BLaER1 (cell line): Measurements from ENCODE around the gene KCTD6.

Experiments
- H3K27ac ChIP-seq: shearing (Covaris generic); formaldehyde crosslinking; 2 replicates; pipeline ENCODE4 v1.8.1; 2022
- H3K27me3 ChIP-seq: shearing (Covaris generic); formaldehyde crosslinking; 2 replicates; pipeline ENCODE4 v1.8.1; 2022
- H3K36me3 ChIP-seq: shearing (Covaris generic); formaldehyde crosslinking; 2 replicates; pipeline ENCODE4 v1.8.1; 2022
- H3K4me1 ChIP-seq: shearing (Covaris generic); formaldehyde crosslinking; 2 replicates; pipeline ENCODE4 v1.8.1; 2022
- H3K4me2 ChIP-seq: shearing (Covaris generic); formaldehyde crosslinking; 2 replicates; pipeline ENCODE4 v1.8.1; 2022
- H3K4me3 ChIP-seq: shearing (Covaris generic); formaldehyde crosslinking; 2 replicates; pipeline ENCODE4 v1.8.1; 2022
- H3K9ac ChIP-seq: shearing (Covaris generic); formaldehyde crosslinking; 2 replicates; pipeline ENCODE4 v1.8.1; 2022
- H3K9me3 ChIP-seq: shearing (Covaris generic); formaldehyde crosslinking; 2 replicates; pipeline ENCODE4 v1.8.1; 2022
- H4K20me1 ChIP-seq: shearing (Covaris generic); formaldehyde crosslinking; 2 replicates; pipeline ENCODE4 v1.8.1; 2022
- Cebpa-rat ChIP-seq: shearing (Covaris generic); IDR thresholded peaks from 2 replicates; pipeline ENCODE4 v1.8.1; 2022

The KCTD6 gene

GRCh38 chr3:58497097-58497496 lies 5.2 kb downstream of the KCTD6 start:
- Histone ChIP-seq H3K27ac (no peak overlapping the region), H3K9ac (no peak overlapping the region), H4K20me1 (peaks cover 79% of the 10 kb centered on the region), H3K9me3 (no peaks in the 10 kb centered on the region), H3K4me3 (no peak overlapping the region), H3K36me3 (peaks cover 23% of the 10 kb centered on the region), H3K4me1 (peaks cover 52% of the 10 kb centered on the region), H3K4me2 (peak overlapping the region; percentile 5; the same call in 1 of the 2 replicates), H3K27me3 (no peaks in the 10 kb centered on the region)
- no peak for TF ChIP-seq Cebpa-rat

- H3K9ac ChIP-seq: no peak overlapping the region
- H3K36me3 ChIP-seq: peaks cover 23% of the 10 kb centered on the region
- no peak overlapping the region for H3K27ac ChIP-seq
- H3K4me2 ChIP-seq: peak overlapping the region; percentile 57
- peaks cover 30% of the 10 kb centered on the region for H4K20me1 ChIP-seq
- H3K4me1 ChIP-seq: peaks cover 20% of the 10 kb centered on the region
- H3K9me3 ChIP-seq: no peaks in the 10 kb centered on the region
- no peak overlapping the region for H3K4me3 ChIP-seq
- H3K27me3 ChIP-seq: no peaks in the 10 kb centered on the region
- no peak for TF ChIP-seq Cebpa-rat
Observed at GRCh38 chr3:58502872-58503271, 11.0 kb downstream of the KCTD6 start.

GRCh38 chr3:58507356-58508078 lies 15.6 kb downstream of the KCTD6 start:
- H3K27ac ChIP-seq: no peak overlapping the region
- H3K4me2 ChIP-seq: no peak overlapping the region
- TF ChIP-seq Cebpa-rat: no peak
- peaks cover 8% of the 10 kb centered on the region for H3K4me1 ChIP-seq
- H3K9me3 ChIP-seq: no peaks in the 10 kb centered on the region
- 0 out of 2 replicates have a peak, but pooled peaks cover 8% of the 10 kb centered on the region for H4K20me1 ChIP-seq
- H3K36me3 ChIP-seq: no peaks in the 10 kb centered on the region
- no peak overlapping the region for H3K9ac ChIP-seq
- no peaks in the 10 kb centered on the region for H3K27me3 ChIP-seq
- no peak overlapping the region for H3K4me3 ChIP-seq

- no peaks in the 10 kb centered on the region for H4K20me1 ChIP-seq
- H3K36me3 ChIP-seq: no peaks in the 10 kb centered on the region
- no peak for TF ChIP-seq Cebpa-rat
Observed at GRCh38 chr3:58508437-58508836, 16.5 kb downstream of the KCTD6 start.

GRCh38 chr3:58514405-58514804 lies 22.5 kb downstream of the KCTD6 start:
- H4K20me1 ChIP-seq: no peaks in the 10 kb centered on the region
- H3K4me2 ChIP-seq: no peak overlapping the region

More at GRCh38 chr3:58508437-58508836, 16.5 kb downstream of the KCTD6 start:
- Histone ChIP-seq H3K27ac (no peak overlapping the region), H3K9me3 (no peaks in the 10 kb centered on the region), H3K4me1 (no peaks in the 10 kb centered on the region), H3K9ac (no peak overlapping the region), H3K4me3 (no peak overlapping the region), H3K27me3 (no peaks in the 10 kb centered on the region), H3K4me2 (no peak overlapping the region)

GRCh38 chr3:58518291-58518789 lies 26.4 kb downstream of the KCTD6 start:
- Histone ChIP-seq H3K4me1 (no peaks in the 10 kb centered on the region), H3K9ac (no peak overlapping the region), H3K27ac (no peak overlapping the region), H3K36me3 (no peaks in the 10 kb centered on the region), H3K4me3 (no peak overlapping the region), H3K4me2 (no peak overlapping the region), H3K27me3 (no peaks in the 10 kb centered on the region), H3K9me3 (no peaks in the 10 kb centered on the region), H4K20me1 (no peaks in the 10 kb centered on the region)
- no peak for TF ChIP-seq Cebpa-rat

More at GRCh38 chr3:58514405-58514804, 22.5 kb downstream of the KCTD6 start:
- TF ChIP-seq Cebpa-rat: no peak
- Histone ChIP-seq H3K36me3 (no peaks in the 10 kb centered on the region), H3K9ac (no peak overlapping the region), H3K9me3 (no peaks in the 10 kb centered on the region), H3K27me3 (no peaks in the 10 kb centered on the region), H3K4me3 (no peak overlapping the region), H3K4me1 (no peaks in the 10 kb centered on the region), H3K27ac (no peak overlapping the region)

GRCh38 chr3:58519668-58520402 lies 27.9 kb downstream of the KCTD6 start:
- H3K4me1 ChIP-seq: no peaks in the 10 kb centered on the region
- no peak for TF ChIP-seq Cebpa-rat
- H4K20me1 ChIP-seq: no peaks in the 10 kb centered on the region
- no peak overlapping the region for H3K4me2 ChIP-seq
- no peak overlapping the region for H3K4me3 ChIP-seq
- no peaks in the 10 kb centered on the region for H3K36me3 ChIP-seq
- H3K27ac ChIP-seq: no peak overlapping the region
- no peaks in the 10 kb centered on the region for H3K27me3 ChIP-seq
- no peaks in the 10 kb centered on the region for H3K9me3 ChIP-seq
- no peak overlapping the region for H3K9ac ChIP-seq

- H3K36me3 ChIP-seq: no peaks in the 10 kb centered on the region
- H3K4me3 ChIP-seq: no peak overlapping the region
- no peak overlapping the region for H3K4me2 ChIP-seq
- no peaks in the 10 kb centered on the region for H3K4me1 ChIP-seq
- H3K27me3 ChIP-seq: no peaks in the 10 kb centered on the region
- TF ChIP-seq Cebpa-rat: no peak
- no peaks in the 10 kb centered on the region for H4K20me1 ChIP-seq
- no peaks in the 10 kb centered on the region for H3K9me3 ChIP-seq
- H3K9ac ChIP-seq: no peak overlapping the region
- no peak overlapping the region for H3K27ac ChIP-seq
Observed at GRCh38 chr3:58520403-58521335, 28.8 kb downstream of the KCTD6 start.

GRCh38 chr3:58521336-58521670 lies 29.4 kb downstream of the KCTD6 start:
- Histone ChIP-seq H3K4me2 (no peak overlapping the region), H3K27ac (no peak overlapping the region), H3K27me3 (no peaks in the 10 kb centered on the region), H3K4me1 (no peaks in the 10 kb centered on the region), H4K20me1 (no peaks in the 10 kb centered on the region), H3K36me3 (no peaks in the 10 kb centered on the region), H3K9me3 (no peaks in the 10 kb centered on the region), H3K4me3 (no peak overlapping the region), H3K9ac (no peak overlapping the region)
- no peak for TF ChIP-seq Cebpa-rat
